OCI-LY3 (cell line): ENCODE measurements around the gene RPUSD4.

ENCODE experiments used
- CTCF ChIP-seq: fragments of 200-600, 300-600 bp; sonication (generic); IDR thresholded peaks from 2 replicates; pipeline ENCODE4 v1.5.1; 2014; ENCODE audit warnings: antibody characterized with exemption, low read length, low read depth
- EZH2phosphoT487 ChIP-seq: fragments of 200-600 bp; shearing (Covaris generic); IDR thresholded peaks from 2 replicates; pipeline ENCODE4 v1.6.1; 2018; ENCODE audit warnings: antibody characterized with exemption, mixed run types, low read depth

- TF ChIP-seq CTCF (no peak), EZH2phosphoT487 (no peak)
These were observed 3.0 kb upstream of the RPUSD4 start for GRCh38 chr11:126214441-126214840.
